Raji (cell line): ENCODE data around the gene CLEC4G.

Source experiments
- POLR2A ChIP-seq: IDR thresholded peaks from 2 replicates; pipeline ENCODE4 v1.6.1; 2011; ENCODE audit warnings: low read depth, low read length, control low read depth; ENCODE audit not compliant: insufficient read depth

The CLEC4G gene

GRCh38 chr19:7736148-7736547, 4.2 kb upstream of the CLEC4G start:
- no peak for TF ChIP-seq POLR2A

- no peak for TF ChIP-seq POLR2A
These were observed 2.6 kb upstream of the CLEC4G start for GRCh38 chr19:7734220-7735203.

GRCh38 chr19:7733376-7733775, 1.5 kb upstream of the CLEC4G start:
- no peak for TF ChIP-seq POLR2A

- no peak for TF ChIP-seq POLR2A
These were observed 295 bp downstream of the CLEC4G start for GRCh38 chr19:7731615-7732014.

- no peak for TF ChIP-seq POLR2A
These were observed 703 bp downstream of the CLEC4G start for GRCh38 chr19:7731218-7731595.

- no peak for TF ChIP-seq POLR2A
These were observed 1.4 kb downstream of the CLEC4G start for GRCh38 chr19:7730286-7731217.

- no peak for TF ChIP-seq POLR2A
These were observed 2.1 kb downstream of the CLEC4G start for GRCh38 chr19:7729831-7730285.

- TF ChIP-seq POLR2A, result no peak
These were observed 2.7 kb downstream of the CLEC4G start for GRCh38 chr19:7729211-7729610.

GRCh38 chr19:7725791-7726190, 6.1 kb downstream of the CLEC4G start:
- no peak for TF ChIP-seq POLR2A

GRCh38 chr19:7722231-7722651, 9.7 kb downstream of the CLEC4G start:
- TF ChIP-seq POLR2A, result no peak

GRCh38 chr19:7720351-7720750, 11.6 kb downstream of the CLEC4G start:
- TF ChIP-seq POLR2A, result no peak

GRCh38 chr19:7718668-7719067, 13.2 kb downstream of the CLEC4G start:
- TF ChIP-seq POLR2A, result no peak

GRCh38 chr19:7716762-7717161, 15.1 kb downstream of the CLEC4G start:
- TF ChIP-seq POLR2A, result no peak

GRCh38 chr19:7715671-7716070, 16.2 kb downstream of the CLEC4G start:
- no peak for TF ChIP-seq POLR2A

GRCh38 chr19:7710616-7711015, 21.3 kb downstream of the CLEC4G start:
- TF ChIP-seq POLR2A, result no peak
